ENCODE results near the gene BBOF1. TPM values are rescaled to one million over a fixed set of nuclear protein-coding genes. Genes with fewer than 3 reads are reported as not detected.
A peak's percentile ranks its signal among the peaks of the same experiment; 100 is the strongest.

The BBOF1 gene
- total and polyA plus RNA-seq, 2 donors from 2014 or later, result 7.6 to 14.6 TPM

DNA sequence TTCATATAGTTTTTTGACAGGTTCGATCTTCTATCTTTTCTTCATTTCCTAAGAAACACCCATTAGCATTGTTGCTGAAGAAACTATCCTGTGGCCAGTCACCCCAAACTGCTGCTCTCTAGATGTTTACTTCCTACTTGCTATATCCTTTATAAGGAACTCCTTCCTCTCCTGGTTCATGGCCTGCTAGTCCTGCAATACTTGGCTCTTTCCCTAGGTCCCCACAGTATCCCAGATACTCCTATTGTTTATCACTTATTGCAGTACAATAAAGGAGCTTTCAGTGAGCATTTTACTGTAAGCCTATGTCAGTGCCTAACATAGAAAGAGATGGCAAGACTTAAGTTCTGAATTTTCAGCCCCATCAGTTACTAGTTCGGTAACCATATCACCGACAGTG lies 62.3 kb downstream of the BBOF1 start:
- DNase-seq, result no peak
- TF ChIP-seq, protein P1, sequence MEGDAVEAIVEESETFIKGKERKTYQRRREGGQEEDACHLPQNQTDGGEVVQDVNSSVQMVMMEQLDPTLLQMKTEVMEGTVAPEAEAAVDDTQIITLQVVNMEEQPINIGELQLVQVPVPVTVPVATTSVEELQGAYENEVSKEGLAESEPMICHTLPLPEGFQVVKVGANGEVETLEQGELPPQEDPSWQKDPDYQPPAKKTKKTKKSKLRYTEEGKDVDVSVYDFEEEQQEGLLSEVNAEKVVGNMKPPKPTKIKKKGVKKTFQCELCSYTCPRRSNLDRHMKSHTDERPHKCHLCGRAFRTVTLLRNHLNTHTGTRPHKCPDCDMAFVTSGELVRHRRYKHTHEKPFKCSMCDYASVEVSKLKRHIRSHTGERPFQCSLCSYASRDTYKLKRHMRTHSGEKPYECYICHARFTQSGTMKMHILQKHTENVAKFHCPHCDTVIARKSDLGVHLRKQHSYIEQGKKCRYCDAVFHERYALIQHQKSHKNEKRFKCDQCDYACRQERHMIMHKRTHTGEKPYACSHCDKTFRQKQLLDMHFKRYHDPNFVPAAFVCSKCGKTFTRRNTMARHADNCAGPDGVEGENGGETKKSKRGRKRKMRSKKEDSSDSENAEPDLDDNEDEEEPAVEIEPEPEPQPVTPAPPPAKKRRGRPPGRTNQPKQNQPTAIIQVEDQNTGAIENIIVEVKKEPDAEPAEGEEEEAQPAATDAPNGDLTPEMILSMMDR (IDR thresholded peaks at IDR 0.05; ENCODE audit: borderline replicate concordance, extremely low read depth, insufficient read depth), result no peak
- Histone ChIP-seq H3K27ac (ENCODE audit: low read depth in 2 of 2, low read length in 2 of 2) (peak overlapping the region; percentile 20 to 64), H3K4me3 (ENCODE audit: low read length in 3 of 3) (peak overlapping the region in 1 of 3 donors; percentile 50), H3K27me3 (ENCODE audit: control insufficient read depth, insufficient read depth, low read length) (no peaks in the 10 kb centered on the region), H3K36me3 (ENCODE audit: control insufficient read depth in 2 of 3, insufficient read depth in 3 of 3, low read length in 3 of 3) (no peaks in the 10 kb centered on the region), H3K9me3 (ENCODE audit: control insufficient read depth in 2 of 3, insufficient read depth in 1 of 3, low read length in 3 of 3) (no peaks in the 10 kb centered on the region), H3K4me1 (ENCODE audit: control insufficient read depth in 2 of 3, insufficient read depth in 2 of 3, low read depth in 1 of 3, low read length in 3 of 3) (peaks cover 0 to 21% (median 15%) of the 10 kb centered on the region in 3 donors), H3K9ac (ENCODE audit: low read length in 3 of 3) (peak overlapping the region in 1 of 3 donors; percentile 52)
- FAIRE-seq, result no peak
- intact Hi-C loops (cut with DNase I), result no loop called here

DNA sequence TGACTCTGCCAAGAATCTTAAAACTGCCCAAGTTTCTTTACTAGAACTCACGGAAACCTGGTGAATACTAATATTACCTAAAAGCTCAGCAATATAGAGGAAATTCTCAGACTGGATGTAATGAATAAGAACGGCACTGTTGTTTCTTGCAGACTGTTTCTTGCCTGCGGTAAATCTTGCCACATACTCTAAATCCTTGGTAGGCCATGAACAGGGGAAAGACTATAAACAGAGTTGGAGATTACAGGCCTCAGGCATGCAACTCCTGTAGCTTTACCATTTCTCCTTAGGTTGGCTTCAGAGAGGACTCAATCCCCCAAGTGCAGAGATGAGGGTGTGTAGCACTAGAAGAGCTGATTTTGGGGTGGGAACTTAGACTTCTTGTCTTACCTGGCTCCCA lies 64.0 kb downstream of the BBOF1 start:
- peak overlapping the region; percentile 91 to 97 for H3K27ac ChIP-seq (ENCODE audit: low read depth in 2 of 2, low read length in 2 of 2)
- peaks cover 0 to 19% (median 15%) of the 10 kb centered on the region in 3 donors for H3K4me1 ChIP-seq (ENCODE audit: control insufficient read depth in 2 of 3, insufficient read depth in 2 of 3, low read depth in 1 of 3, low read length in 3 of 3)
- no peaks in the 10 kb centered on the region for H3K9me3 ChIP-seq (ENCODE audit: control insufficient read depth in 2 of 3, insufficient read depth in 1 of 3, low read length in 3 of 3)
- H3K9ac ChIP-seq (ENCODE audit: low read length in 3 of 3), result peak overlapping the region; percentile 83 to 95 (median 90)
- H3K27me3 ChIP-seq (ENCODE audit: control insufficient read depth, insufficient read depth, low read length), result no peaks in the 10 kb centered on the region
- intact Hi-C loops (cut with DNase I), result no loop called here
- no peaks in the 10 kb centered on the region for H3K36me3 ChIP-seq (ENCODE audit: control insufficient read depth in 2 of 3, insufficient read depth in 3 of 3, low read length in 3 of 3)
- TF ChIP-seq, protein P1 (IDR thresholded peaks at IDR 0.05; ENCODE audit: borderline replicate concordance, extremely low read depth, insufficient read depth), result no peak
- DNase-seq (peak in 1 of 5 donors; percentile 6), FAIRE-seq (no peak)
- H3K4me3 ChIP-seq (ENCODE audit: low read length in 3 of 3), result peak overlapping the region; percentile 91 to 98 (median 93)

DNA sequence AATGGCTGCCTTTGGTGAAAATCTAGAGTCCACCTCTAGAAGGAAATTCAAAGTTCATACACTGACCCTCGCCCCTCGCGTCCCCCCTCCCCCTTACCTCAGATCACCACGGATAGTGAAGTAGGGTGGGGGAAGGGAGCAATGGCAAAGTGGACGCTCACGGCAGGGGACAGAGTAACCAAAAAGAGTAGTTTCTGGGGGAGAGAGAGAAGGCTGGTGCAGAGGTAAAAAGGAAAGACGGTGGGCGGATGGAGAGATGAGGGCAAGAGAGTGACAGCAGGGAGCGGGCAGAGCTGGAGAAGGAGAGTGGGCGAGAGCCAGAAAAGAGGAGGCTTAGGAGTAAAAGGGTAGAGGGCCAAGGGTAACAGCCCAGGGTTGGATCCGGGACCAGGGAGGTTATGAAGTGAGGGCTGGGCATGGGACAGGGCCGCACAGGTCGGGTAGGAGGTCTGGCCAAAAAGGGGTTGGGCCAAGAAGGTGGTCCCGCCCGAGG lies 64.7 kb downstream of the BBOF1 start:
- Histone ChIP-seq H3K4me1 (ENCODE audit: control insufficient read depth in 2 of 3, insufficient read depth in 2 of 3, low read depth in 1 of 3, low read length in 3 of 3) (peaks cover 0 to 19% (median 15%) of the 10 kb centered on the region in 3 donors), H3K9me3 (ENCODE audit: control insufficient read depth in 2 of 3, insufficient read depth in 1 of 3, low read length in 3 of 3) (no peaks in the 10 kb centered on the region), H3K27ac (ENCODE audit: low read depth in 2 of 2, low read length in 2 of 2) (peak overlapping the region; percentile 91 to 97), H3K4me3 (ENCODE audit: low read length in 3 of 3) (peak overlapping the region; percentile 91 to 98 (median 93)), H3K9ac (ENCODE audit: low read length in 3 of 3) (peak overlapping the region; percentile 83 to 95 (median 90)), H3K36me3 (ENCODE audit: control insufficient read depth in 2 of 3, insufficient read depth in 3 of 3, low read length in 3 of 3) (no peaks in the 10 kb centered on the region), H3K27me3 (ENCODE audit: control insufficient read depth, insufficient read depth, low read length) (no peaks in the 10 kb centered on the region)
- no peak for FAIRE-seq
- DNase-seq, result peak in 3 of 5 donors; percentile 17 to 72 (median 54)
- intact Hi-C loops (cut with DNase I), result no loop called here
- TF ChIP-seq, protein P1 (IDR thresholded peaks at IDR 0.05; ENCODE audit: borderline replicate concordance, extremely low read depth, insufficient read depth), result no peak
